Neural cell (in vitro differentiated cells): ENCODE measurements around the gene PCDHGA5. TPM values are rescaled to one million over a fixed set of nuclear protein-coding genes. Genes with fewer than 3 reads are reported as not detected.
"Not testable (repeated sequence)": the region's sequence is repeated elsewhere in the genome, so short reads cannot be mapped to it uniquely, and the experiment has no call there.

Experiments
- H2AFZ ChIP-seq: fragments of 200-600, 300-800 bp; sonication (generic), shearing (Covaris generic); 2 replicates; pipeline ENCODE4 v1.6.0; 2014; ENCODE audit warnings: low read depth, mild to moderate bottlenecking, antibody characterized with exemption, low read length, moderate library complexity
- H3F3A ChIP-seq: fragments of 200-600 bp; shearing (Covaris generic); 2 replicates; pipeline ENCODE4 v1.6.1; 2016; ENCODE audit warnings: mild to moderate bottlenecking, moderate library complexity, mixed read lengths, antibody characterized with exemption, low read length; ENCODE audit not compliant: insufficient read depth, poor library complexity, severe bottlenecking
- H3K27ac ChIP-seq: fragments of 200-600, 300-800 bp; sonication (generic), shearing (Covaris generic); 2 replicates; pipeline ENCODE4 v1.5.1; 2014; ENCODE audit warnings: mild to moderate bottlenecking, low read length, moderate library complexity
- H3K27me3 ChIP-seq: fragments of 300-800, 200-600 bp; sonication (generic), shearing (Covaris generic); 2 replicates; pipeline ENCODE4 v1.6.0; 2014; ENCODE audit warnings: mild to moderate bottlenecking, low read depth, low read length, moderate library complexity; ENCODE audit not compliant: insufficient read depth
- H3K36me3 ChIP-seq: fragments of 300-800, 200-600 bp; sonication (generic), shearing (Covaris generic); 2 replicates; pipeline ENCODE4 v1.5.1; 2014; ENCODE audit warnings: mild to moderate bottlenecking, antibody characterized with exemption, low read length, moderate library complexity; ENCODE audit not compliant: insufficient read depth
- H3K4me2 ChIP-seq: fragments of 300-800, 200-600 bp; sonication (generic), shearing (Covaris generic); 2 replicates; pipeline ENCODE4 v1.6.0; 2014; ENCODE audit warnings: mild to moderate bottlenecking, low read length
- H3K4me3 ChIP-seq: fragments of 300-800, 200-600 bp; sonication (generic), shearing (Covaris generic); 2 replicates; pipeline ENCODE4 v1.5.1; 2014; ENCODE audit warnings: mild to moderate bottlenecking, low read length, moderate library complexity
- H3K79me2 ChIP-seq: fragments of 200-600 bp; shearing (Covaris generic); replicated peaks from 2 replicates; pipeline ENCODE4 v1.6.0; 2014; ENCODE audit warnings: mild to moderate bottlenecking, low read length, moderate library complexity; ENCODE audit not compliant: insufficient read depth
- H3K9ac ChIP-seq: fragments of 300-800, 200-600 bp; sonication (generic), shearing (Covaris generic); 2 replicates; pipeline ENCODE4 v1.6.1; 2016; ENCODE audit warnings: mild to moderate bottlenecking, low read length, mixed read lengths
- H3K9me2 ChIP-seq: fragments of 200-600 bp; shearing (Covaris generic); 2 replicates; pipeline ENCODE4 v1.6.1; 2016; ENCODE audit warnings: mild to moderate bottlenecking, low read length, mixed read lengths; ENCODE audit not compliant: insufficient read depth
- H3K9me3 ChIP-seq: fragments of 200-600, 300-800 bp; sonication (generic), shearing (Covaris generic); 2 replicates; pipeline ENCODE4 v1.6.1; 2016; ENCODE audit warnings: mild to moderate bottlenecking, mixed run types, low read length, moderate library complexity, mixed read lengths
- H4K20me1 ChIP-seq: fragments of 200-600 bp; shearing (Covaris generic); 2 replicates; pipeline ENCODE4 v1.6.1; 2016; ENCODE audit warnings: mild to moderate bottlenecking, mixed run types; ENCODE audit not compliant: insufficient read depth
- CTCF ChIP-seq: fragments of 450-650 bp; IDR thresholded peaks from 2 replicates; pipeline ENCODE4 v1.5.1; 2014; ENCODE audit warnings: antibody characterized with exemption, mild to moderate bottlenecking, moderate library complexity; ENCODE audit not compliant: poor library complexity, severe bottlenecking
- EP300 ChIP-seq: fragments of 450-650 bp; conservative IDR thresholded peaks from 2 replicates; pipeline ENCODE4 v1.6.1; 2014; ENCODE audit warnings: antibody characterized with exemption, mild to moderate bottlenecking, moderate library complexity; ENCODE audit not compliant: poor library complexity, severe bottlenecking
- EZH2 ChIP-seq: fragments of 200-600, 300-800 bp; shearing (Covaris generic), sonication (generic); IDR thresholded peaks from 2 replicates; pipeline ENCODE4 v1.6.1; 2014; ENCODE audit warnings: antibody characterized with exemption, low read length, borderline replicate concordance, mild to moderate bottlenecking; ENCODE audit not compliant: insufficient read depth, poor library complexity, severe bottlenecking
- MXI1 ChIP-seq: fragments of 450-650 bp; conservative IDR thresholded peaks from 2 replicates; pipeline ENCODE4 v1.6.1; 2014; ENCODE audit warnings: antibody characterized with exemption, mild to moderate bottlenecking; ENCODE audit not compliant: poor library complexity, severe bottlenecking
- POLR2AphosphoS5 ChIP-seq: IDR thresholded peaks from 2 replicates; pipeline ENCODE4 v1.6.1; 2012
- RAD21 ChIP-seq: fragments of 450-650 bp; conservative IDR thresholded peaks from 2 replicates; pipeline ENCODE4 v1.6.1; 2014; ENCODE audit warnings: antibody characterized with exemption, mild to moderate bottlenecking, moderate library complexity
- SMC3 ChIP-seq: fragments of 450-650 bp; conservative IDR thresholded peaks from 2 replicates; pipeline ENCODE4 v1.6.1; 2014; ENCODE audit warnings: antibody characterized with exemption, mild to moderate bottlenecking, moderate library complexity; ENCODE audit not compliant: poor library complexity
- TAF1 ChIP-seq: IDR thresholded peaks from 2 replicates; pipeline ENCODE4 v1.6.1; 2012; ENCODE audit warnings: low read depth
- polyA plus RNA-seq: library from polyadenylated mRNA; depleted of rRNA; stranded (reverse); fragments of >200 nt; gene quantifications from 2 replicates; pipeline ENCODE4 v1.2.3, GENCODE V29; 2014
- TF ChIP-seq, protein P1 (sequence below): IDR thresholded peaks from 2 replicates; pipeline ENCODE4 v1.6.1; 2012; ENCODE audit warnings: borderline replicate concordance

PCDHGA5 gene
- polyA plus RNA-seq, 1 donor from 2014 or later: 0.25 TPM

DNA sequence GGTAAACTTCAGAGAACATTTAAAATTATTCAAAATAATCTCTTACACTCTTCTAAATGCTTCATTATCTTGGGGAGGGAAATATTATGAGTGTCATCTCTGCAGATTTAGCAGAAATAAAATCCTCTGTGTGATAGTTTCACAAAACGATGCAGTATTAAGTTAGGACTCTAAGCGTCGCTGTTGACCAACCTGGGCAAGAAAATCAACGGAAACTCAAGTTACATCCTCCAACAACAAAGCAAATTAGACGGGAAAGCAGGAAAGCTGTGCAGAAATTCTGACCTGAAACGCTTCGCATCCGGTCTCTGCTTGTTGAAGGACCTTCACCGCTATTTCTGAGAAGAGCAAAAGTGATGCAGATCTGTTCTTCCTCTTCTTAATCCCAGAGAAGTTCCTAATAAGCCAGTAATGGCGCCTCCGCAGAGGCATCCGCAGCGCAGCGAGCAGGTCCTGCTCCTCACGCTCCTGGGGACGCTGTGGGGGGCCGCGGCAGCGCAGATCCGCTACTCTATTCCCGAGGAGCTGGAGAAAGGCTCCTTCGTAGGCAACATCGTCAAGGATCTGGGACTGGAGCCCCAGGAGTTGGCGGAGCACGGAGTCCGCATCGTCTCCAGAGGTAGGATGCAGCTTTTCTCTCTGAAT, 9.8 kb downstream of the PCDHGA5 start, which contains the start of gene PCDHGA6:
TSS of gene PCDHGA6 (plus strand) at position 219 of the 645 bp plus-strand sequence. CDS start at position 412, 193 bp downstream.
- TF ChIP-seq MXI1 (no peak), SMC3 (no peak), TAF1 (no peak), EZH2 (no peak), CTCF (no peak), EP300 (no peak), POLR2AphosphoS5 (no peak), RAD21 (no peak)
- TF ChIP-seq, protein P1, sequence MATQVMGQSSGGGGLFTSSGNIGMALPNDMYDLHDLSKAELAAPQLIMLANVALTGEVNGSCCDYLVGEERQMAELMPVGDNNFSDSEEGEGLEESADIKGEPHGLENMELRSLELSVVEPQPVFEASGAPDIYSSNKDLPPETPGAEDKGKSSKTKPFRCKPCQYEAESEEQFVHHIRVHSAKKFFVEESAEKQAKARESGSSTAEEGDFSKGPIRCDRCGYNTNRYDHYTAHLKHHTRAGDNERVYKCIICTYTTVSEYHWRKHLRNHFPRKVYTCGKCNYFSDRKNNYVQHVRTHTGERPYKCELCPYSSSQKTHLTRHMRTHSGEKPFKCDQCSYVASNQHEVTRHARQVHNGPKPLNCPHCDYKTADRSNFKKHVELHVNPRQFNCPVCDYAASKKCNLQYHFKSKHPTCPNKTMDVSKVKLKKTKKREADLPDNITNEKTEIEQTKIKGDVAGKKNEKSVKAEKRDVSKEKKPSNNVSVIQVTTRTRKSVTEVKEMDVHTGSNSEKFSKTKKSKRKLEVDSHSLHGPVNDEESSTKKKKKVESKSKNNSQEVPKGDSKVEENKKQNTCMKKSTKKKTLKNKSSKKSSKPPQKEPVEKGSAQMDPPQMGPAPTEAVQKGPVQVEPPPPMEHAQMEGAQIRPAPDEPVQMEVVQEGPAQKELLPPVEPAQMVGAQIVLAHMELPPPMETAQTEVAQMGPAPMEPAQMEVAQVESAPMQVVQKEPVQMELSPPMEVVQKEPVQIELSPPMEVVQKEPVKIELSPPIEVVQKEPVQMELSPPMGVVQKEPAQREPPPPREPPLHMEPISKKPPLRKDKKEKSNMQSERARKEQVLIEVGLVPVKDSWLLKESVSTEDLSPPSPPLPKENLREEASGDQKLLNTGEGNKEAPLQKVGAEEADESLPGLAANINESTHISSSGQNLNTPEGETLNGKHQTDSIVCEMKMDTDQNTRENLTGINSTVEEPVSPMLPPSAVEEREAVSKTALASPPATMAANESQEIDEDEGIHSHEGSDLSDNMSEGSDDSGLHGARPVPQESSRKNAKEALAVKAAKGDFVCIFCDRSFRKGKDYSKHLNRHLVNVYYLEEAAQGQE: no peak
- no peaks in the 10 kb centered on the region for H3K36me3 ChIP-seq
- H3K79me2 ChIP-seq: no peaks in the 10 kb centered on the region
- no peak within 1 kb of the TSS for H3K9ac ChIP-seq
- H3K27ac ChIP-seq: no peak within 1 kb of the TSS
- no peaks in the 10 kb centered on the region for H4K20me1 ChIP-seq
- no peaks in the 10 kb centered on the region for H3F3A ChIP-seq
- no peak within 1 kb of the TSS for H3K4me3 ChIP-seq
- no peaks in the 10 kb centered on the region for H3K27me3 ChIP-seq
- H3K9me3 ChIP-seq: peaks cover 35% of the 10 kb centered on the region
- no peak within 1 kb of the TSS for H3K4me2 ChIP-seq
- no peak within 1 kb of the TSS for H2AFZ ChIP-seq
- H3K9me2 ChIP-seq: no peaks in the 10 kb centered on the region

DNA sequence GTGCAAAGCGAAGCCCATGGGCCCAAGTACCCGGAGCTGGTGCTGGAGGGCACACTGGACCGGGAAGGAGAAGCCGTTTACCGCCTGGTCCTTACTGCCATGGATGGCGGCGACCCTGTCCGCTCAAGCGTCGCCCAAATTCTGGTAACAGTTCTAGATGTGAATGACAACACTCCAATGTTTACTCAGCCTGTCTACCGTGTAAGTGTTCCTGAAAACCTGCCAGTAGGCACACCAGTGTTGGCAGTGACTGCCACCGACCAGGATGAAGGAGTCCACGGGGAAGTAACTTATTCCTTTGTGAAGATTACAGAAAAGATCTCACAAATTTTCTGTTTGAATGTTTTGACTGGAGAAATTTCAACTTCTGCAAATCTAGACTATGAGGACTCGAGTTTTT, 10.7 kb downstream of the PCDHGA5 start:
- no peaks in the 10 kb centered on the region for H3K79me2 ChIP-seq
- no peak overlapping the region for H3K9ac ChIP-seq
- no peak for TF ChIP-seq TAF1
- TF ChIP-seq RAD21: no peak
- TF ChIP-seq CTCF: no peak
- TF ChIP-seq, protein P1: no peak
- no peak for TF ChIP-seq MXI1
- TF ChIP-seq SMC3: no peak
- no peak for TF ChIP-seq POLR2AphosphoS5
- H3K27me3 ChIP-seq: no peaks in the 10 kb centered on the region
- no peaks in the 10 kb centered on the region for H4K20me1 ChIP-seq
- no peak overlapping the region for H2AFZ ChIP-seq
- no peaks in the 10 kb centered on the region for H3F3A ChIP-seq
- H3K36me3 ChIP-seq: no peaks in the 10 kb centered on the region
- H3K9me3 ChIP-seq: peaks cover 35% of the 10 kb centered on the region
- H3K4me3 ChIP-seq: no peak overlapping the region
- no peak overlapping the region for H3K4me2 ChIP-seq
- no peaks in the 10 kb centered on the region for H3K9me2 ChIP-seq
- no peak overlapping the region for H3K27ac ChIP-seq

DNA sequence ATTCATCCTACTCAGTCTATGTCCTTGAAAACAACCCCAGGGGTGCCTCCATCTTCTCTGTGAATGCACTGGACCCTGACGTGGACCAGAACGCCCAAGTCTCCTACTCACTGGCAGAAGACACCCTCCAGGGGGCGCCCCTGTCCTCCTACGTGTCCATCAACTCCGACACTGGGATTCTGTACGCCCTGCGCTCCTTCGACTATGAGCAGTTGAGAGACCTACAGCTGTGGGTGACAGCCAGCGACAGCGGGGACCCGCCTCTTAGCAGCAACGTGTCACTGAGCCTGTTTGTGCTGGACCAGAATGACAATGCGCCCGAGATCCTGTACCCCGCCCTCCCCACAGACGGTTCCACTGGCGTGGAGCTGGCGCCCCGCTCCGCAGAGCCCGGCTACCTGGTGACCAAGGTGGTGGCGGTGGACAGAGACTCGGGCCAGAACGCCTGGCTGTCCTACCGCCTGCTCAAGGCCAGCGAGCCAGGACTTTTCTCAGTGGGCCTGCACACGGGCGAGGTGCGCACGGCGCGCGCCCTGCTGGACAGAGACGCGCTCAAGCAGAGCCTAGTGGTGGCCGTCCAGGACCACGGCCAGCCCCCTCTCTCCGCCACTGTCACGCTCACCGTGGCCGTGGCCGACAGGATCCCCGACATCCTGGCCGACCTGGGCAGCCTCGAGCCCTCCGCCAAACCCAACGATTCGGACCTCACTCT, 11.6 kb downstream of the PCDHGA5 start:
- H3F3A ChIP-seq, H3K36me3 ChIP-seq, H3K9ac ChIP-seq, H3K27me3 ChIP-seq, H3K9me2 ChIP-seq, H4K20me1 ChIP-seq, H3K4me2 ChIP-seq, H3K4me3 ChIP-seq, H2AFZ ChIP-seq, H3K27ac ChIP-seq, H3K79me2 ChIP-seq: not testable (repeated sequence)
- H3K9me3 ChIP-seq: peaks cover 31% of the 10 kb centered on the region
